H1 (cell line): ENCODE results near the gene HECTD3.

ENCODE experiments used
- HDAC6 ChIP-seq: IDR thresholded peaks from one replicate; pipeline ENCODE4 v1.7.1; 2012; ENCODE audit warnings: low read depth, mild to moderate bottlenecking, inconsistent platforms, low read length, moderate library complexity
- NANOG ChIP-seq: IDR thresholded peaks from 2 replicates; pipeline ENCODE4 v1.6.1; 2011; ENCODE audit warnings: low read length, low read depth, mild to moderate bottlenecking, inconsistent platforms; ENCODE audit not compliant: insufficient read depth, poor library complexity, severe bottlenecking
- RNF2 ChIP-seq: fragments of 200-900, 300-1000 bp; sonication (generic); IDR thresholded peaks from 2 replicates; pipeline ENCODE4 v1.7.1; 2016; ENCODE audit warnings: borderline replicate concordance, low read depth, mild to moderate bottlenecking, antibody characterized with exemption, low read length; ENCODE audit not compliant: poor library complexity, severe bottlenecking; ENCODE audit errors: missing control alignments
- SAP30 ChIP-seq: fragments of 300-600 bp; sonication (generic); IDR thresholded peaks from 2 replicates; pipeline ENCODE4 v1.7.1; 2012; ENCODE audit warnings: low read length, moderate library complexity, mild to moderate bottlenecking, inconsistent platforms; ENCODE audit not compliant: insufficient read depth, insufficient replicate concordance
- SP1 ChIP-seq: IDR thresholded peaks from 2 replicates; pipeline ENCODE4 v1.6.1; 2011; ENCODE audit warnings: low read depth, low read length
- TBP ChIP-seq: IDR thresholded peaks from 2 replicates; pipeline ENCODE4 v1.6.1; 2011; ENCODE audit warnings: low read depth, low read length, improper control_type of control experiment

GRCh38 chr1:45001011-45001481 is 10.1 kb downstream of the HECTD3 start:
- TF ChIP-seq SAP30, result no peak
- no peak for TF ChIP-seq NANOG
- no peak for TF ChIP-seq RNF2
- TF ChIP-seq TBP, result no peak
- TF ChIP-seq HDAC6, result no peak
- TF ChIP-seq SP1, result no peak
